ENCODE measurements around the gene SWT1. TPM values are rescaled to one million over a fixed set of nuclear protein-coding genes. Genes with fewer than 3 reads are reported as not detected.

SWT1 gene
- total RNA-seq, 1 donor from 2014 or later = 6.0 TPM

GRCh38 chr1:185288435-185288834 lies 131.5 kb downstream of the SWT1 start:
- DNase-seq (ENCODE audit: low read depth in 2 of 2) = no peak

GRCh38 chr1:185289880-185290279 lies 132.9 kb downstream of the SWT1 start:
- no peak for DNase-seq (ENCODE audit: low read depth in 2 of 2)

- DNase-seq (ENCODE audit: low read depth in 2 of 2) = no peak
Observed at GRCh38 chr1:185291159-185291558, 134.2 kb downstream of the SWT1 start.

GRCh38 chr1:185291652-185292051 lies 134.7 kb downstream of the SWT1 start:
- no peak for DNase-seq (ENCODE audit: low read depth in 2 of 2)

- no peak for DNase-seq (ENCODE audit: low read depth in 2 of 2)
Observed at GRCh38 chr1:185292237-185292636, 135.3 kb downstream of the SWT1 start.

DNA sequence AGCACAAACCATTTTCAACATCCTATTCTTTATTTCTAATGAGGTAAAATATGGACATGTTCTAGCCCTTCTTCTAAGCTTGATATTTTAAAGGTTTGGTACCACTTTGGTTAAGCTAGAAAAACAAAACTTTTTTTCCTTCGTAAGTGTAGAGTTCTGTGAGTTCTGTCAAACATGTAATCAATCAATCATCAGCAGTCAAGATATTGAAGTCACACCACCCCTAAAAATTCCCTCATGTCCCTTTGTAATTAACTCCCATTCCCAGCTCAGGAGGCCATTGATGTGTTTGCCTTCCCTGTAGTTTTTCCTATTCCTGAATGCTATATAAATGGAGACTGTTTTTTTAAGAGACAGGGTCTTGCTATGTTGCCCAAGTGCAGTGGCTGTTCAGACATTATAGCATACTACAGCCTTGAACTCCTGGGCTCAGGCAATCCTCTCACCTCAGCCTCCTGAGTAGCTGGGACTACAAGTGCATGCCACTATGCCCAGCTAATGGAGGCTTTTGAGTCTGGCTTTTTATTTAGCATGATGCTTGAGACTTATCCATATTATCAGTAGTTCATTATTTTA lies 137.1 kb downstream of the SWT1 start:
- no peak for DNase-seq (ENCODE audit: low read depth in 2 of 2)

- no peak for DNase-seq (ENCODE audit: low read depth in 2 of 2)
Observed at GRCh38 chr1:185295091-185295490, 138.1 kb downstream of the SWT1 start.

DNA sequence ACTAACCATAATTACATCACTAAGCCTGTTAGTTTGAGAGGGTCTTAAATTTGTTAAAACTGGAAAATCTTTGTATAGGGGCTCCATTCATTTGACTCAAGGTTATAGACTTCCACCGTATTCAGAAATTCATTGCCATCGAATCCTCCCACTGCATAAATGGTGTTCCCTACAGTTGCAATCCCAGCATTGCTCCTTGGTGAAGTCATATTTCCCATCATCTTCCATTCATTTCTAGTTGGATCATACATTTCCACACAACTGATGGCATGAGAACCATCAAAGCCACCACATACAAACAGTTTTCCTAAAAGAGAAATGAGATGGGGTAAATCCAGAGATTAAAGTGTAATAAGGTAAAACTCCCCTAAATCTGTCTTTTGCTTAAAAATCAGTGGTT lies 141.0 kb downstream of the SWT1 start:
- no peak for DNase-seq (ENCODE audit: low read depth in 2 of 2)

- DNase-seq (ENCODE audit: low read depth in 2 of 2) = peak; percentile 15 to 38
Observed at GRCh38 chr1:185300152-185300551, 143.2 kb downstream of the SWT1 start.

GRCh38 chr1:185305419-185305818 lies 148.5 kb downstream of the SWT1 start:
- DNase-seq (ENCODE audit: low read depth in 2 of 2) = no peak

DNA sequence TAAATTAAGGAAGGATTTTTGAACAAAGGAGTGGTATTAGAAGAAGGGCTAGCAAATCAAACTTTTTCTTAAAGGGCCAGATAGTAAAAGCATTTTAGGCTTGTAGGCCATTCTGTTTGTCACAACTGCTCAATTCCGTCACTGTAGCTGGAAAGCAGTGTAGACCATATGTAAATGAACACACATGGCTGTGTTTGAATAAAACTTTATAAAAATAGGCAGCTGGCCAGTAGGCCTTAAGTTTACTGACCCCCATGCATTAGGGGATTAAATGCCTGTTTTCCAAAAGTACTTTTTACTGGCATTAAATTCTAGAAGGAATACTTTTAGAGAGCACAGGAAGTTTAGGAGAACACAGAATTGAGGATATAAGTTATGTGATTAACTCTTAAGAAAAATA lies 151.2 kb downstream of the SWT1 start:
- no peak for DNase-seq (ENCODE audit: low read depth in 2 of 2)

GRCh38 chr1:185309566-185309965 lies 152.6 kb downstream of the SWT1 start:
- peak; percentile 36 to 57 for DNase-seq (ENCODE audit: low read depth in 2 of 2)

- no peak for DNase-seq (ENCODE audit: low read depth in 2 of 2)
Observed at GRCh38 chr1:185311589-185312225, 154.7 kb downstream of the SWT1 start.

GRCh38 chr1:185312361-185313138 lies 155.6 kb downstream of the SWT1 start:
- no peak for DNase-seq (ENCODE audit: low read depth in 2 of 2)

- DNase-seq (ENCODE audit: low read depth in 2 of 2) = peak in 1 of 2 donors; percentile 29
Observed at GRCh38 chr1:185314411-185314810, 157.4 kb downstream of the SWT1 start.

- peak; percentile 23 to 32 for DNase-seq (ENCODE audit: low read depth in 2 of 2)
Observed at GRCh38 chr1:185315445-185316071, 158.6 kb downstream of the SWT1 start.

- DNase-seq (ENCODE audit: low read depth in 2 of 2) = peak; percentile 94 to 96
Observed at GRCh38 chr1:185316163-185317033, 159.4 kb downstream of the SWT1 start.

DNA sequence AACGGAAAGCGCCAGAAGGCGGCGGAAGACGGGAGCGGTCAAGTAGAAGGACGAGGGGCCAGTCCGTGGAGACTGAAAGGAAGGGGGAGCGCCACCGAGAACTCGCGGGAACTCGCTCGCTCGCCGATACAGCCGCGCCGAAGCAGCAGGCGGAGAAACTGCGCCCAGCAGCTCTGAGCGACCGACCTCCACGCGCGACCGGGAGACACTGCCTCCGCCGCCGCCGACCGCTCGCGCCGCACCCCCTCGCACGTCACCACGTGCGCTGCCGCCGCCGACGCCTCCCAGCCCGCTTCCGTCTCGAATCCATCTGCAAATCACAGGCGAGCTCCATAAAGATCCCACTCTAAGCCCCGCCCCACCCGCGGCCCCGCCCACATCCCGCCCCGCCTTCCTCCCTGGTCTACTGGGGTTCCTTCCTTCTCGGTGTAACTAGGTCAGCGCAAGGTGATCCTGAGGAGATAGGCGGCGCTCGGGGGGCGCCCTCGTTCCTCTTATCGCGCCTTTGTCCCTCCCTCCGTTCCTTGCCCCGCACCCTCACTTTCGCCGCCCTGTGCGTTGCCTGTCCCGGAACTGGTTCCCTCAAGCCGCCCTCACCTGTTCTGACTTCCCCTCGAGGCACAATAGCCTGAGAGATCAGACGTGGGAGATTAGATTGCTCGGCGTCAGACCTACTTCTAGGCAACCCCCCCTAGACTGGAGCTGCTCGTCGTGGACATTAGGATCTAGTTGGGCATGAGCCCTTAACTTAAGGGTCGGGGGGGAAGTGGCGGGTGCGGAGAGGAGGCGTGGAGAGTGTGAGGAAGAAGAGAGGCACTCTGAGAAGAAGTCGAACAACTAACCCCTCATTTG lies 160.3 kb downstream of the SWT1 start, which contains the start of gene IVNS1ABP:
TSS of gene IVNS1ABP (minus strand) at position 210 of the 852 bp plus-strand sequence. CDS start 7,750 bp downstream, outside the sequence.
- DNase-seq (ENCODE audit: low read depth in 2 of 2) = peak; percentile 97

DNA sequence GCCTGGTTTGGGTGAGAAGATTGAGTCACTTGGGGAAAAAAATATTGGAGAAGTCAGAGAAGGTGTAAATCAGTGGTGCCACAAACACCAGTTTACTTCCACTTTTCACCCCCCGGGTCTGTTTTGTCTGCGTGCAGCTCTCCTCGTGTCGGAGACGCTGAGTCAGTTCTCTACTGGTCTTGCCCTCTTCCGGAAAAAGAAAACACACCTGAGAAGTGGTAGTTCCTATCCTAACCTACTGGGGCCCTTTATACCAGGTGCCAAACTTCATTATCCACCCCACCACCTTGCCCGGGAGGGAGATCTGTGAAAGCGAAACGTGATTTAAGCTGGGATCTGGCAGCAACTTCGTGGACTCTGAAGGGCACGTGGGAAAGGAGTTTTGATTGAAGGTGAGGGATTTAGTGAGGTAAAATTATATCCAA lies 160.9 kb downstream of the SWT1 start:
- DNase-seq (ENCODE audit: low read depth in 2 of 2) = peak; percentile 32 to 52

All from lung microvascular endothelial cell (primary cell).